ENCODE data around the gene TMPRSS4.

Gene TMPRSS4

DNA sequence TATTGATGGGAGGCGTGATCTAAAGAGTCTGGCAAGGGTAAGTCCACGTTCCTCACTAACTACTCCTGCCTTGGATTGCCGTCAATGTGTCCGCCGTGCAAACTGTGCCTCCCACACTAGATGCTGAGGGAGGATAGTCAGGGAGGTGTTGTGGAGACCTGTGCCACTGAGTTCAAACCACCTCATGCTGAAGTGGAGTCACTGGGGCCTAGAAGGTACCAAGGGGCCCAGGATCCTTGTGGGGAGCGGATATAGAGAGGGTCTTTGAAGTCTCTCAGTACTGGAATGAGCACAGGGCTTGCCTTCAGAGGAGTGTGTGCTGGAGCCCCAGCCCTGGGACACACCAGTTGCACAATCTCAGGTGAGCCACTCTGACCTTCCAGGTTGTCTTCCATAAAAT is 27.1 kb upstream of the TMPRSS4 start:
- ChIA-PET POLR2A (no interaction called here), CTCF (interaction anchor here (2.2 to 9.8 kb wide), 5 partner anchors 103 to 245 kb away, joined by 20 to 116 read pairs (median 78); no protein-coding TSS in a partner anchor)
- no peak for TF ChIP-seq CTCF (IDR thresholded peaks at IDR 0.05; ENCODE audit: control extremely low read depth, extremely low read depth, low read depth, missing control alignments)
- no peak for DNase-seq (ENCODE audit: extremely low spot score)

GRCh38 chr11:118050208-118050891 is 26.5 kb upstream of the TMPRSS4 start:
- POLR2A ChIA-PET: no interaction called here
- no peak for DNase-seq (ENCODE audit: extremely low spot score)
- CTCF ChIA-PET: interaction anchor here (5.2 to 9.8 kb wide), 4 partner anchors 105 to 245 kb away, joined by 78 to 116 read pairs (median 98); no protein-coding TSS in a partner anchor
- TF ChIP-seq CTCF (IDR thresholded peaks at IDR 0.05; ENCODE audit: control extremely low read depth, extremely low read depth, low read depth, missing control alignments): no peak

GRCh38 chr11:118051136-118051610 is 25.7 kb upstream of the TMPRSS4 start:
- no peak for TF ChIP-seq CTCF (IDR thresholded peaks at IDR 0.05; ENCODE audit: control extremely low read depth, extremely low read depth, low read depth, missing control alignments)
- ChIA-PET POLR2A (interaction anchor here (0.6 kb wide), 1 partner anchor 890 kb away, joined by 6 read pairs; no protein-coding TSS in a partner anchor), CTCF (interaction anchor here (0.7 to 9.8 kb wide), 7 partner anchors 45 to 262 kb away, joined by 3 to 116 read pairs (median 78); no protein-coding TSS in a partner anchor)
- no peak for DNase-seq (ENCODE audit: extremely low spot score)

DNA sequence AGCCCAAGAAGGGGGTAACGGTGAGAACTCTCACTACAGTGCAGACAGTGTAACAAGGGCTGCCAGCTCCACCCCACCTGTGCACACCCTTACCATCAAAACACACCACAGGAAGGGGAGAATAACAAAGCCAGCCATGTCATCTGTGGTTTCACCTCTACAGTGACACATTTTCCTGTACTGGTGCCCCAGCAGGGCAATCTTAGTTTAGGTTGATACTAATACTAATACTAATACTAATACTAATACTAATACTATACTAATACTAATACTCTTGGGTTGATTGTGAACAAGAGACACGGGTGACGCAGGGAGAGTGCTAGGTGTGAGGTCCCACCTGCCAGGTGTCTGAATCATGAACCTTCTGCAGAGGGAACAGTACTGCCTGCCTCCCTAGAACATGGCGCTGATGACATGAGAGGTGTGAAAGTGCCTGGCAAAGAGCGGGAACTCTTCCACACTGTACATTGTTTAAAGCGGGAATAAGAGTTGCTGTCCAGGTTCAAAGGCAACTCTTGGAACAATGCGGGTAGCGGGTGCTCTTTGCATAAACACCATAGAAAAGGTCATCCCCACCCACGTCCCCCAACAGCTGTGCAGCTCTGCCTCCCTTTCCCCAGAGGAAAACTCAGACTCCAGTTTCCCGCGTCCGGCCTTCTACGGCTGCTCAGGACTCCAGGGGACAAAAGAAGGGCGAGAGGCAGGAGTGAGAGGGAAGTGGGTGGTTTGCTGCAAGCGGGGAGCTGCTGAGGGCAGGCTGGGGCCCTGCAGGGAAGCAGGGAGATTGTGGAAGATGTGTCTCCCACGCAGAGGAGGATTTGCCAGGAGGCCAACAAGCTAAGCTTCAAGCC is 25.0 kb upstream of the TMPRSS4 start:
- no peak for DNase-seq (ENCODE audit: extremely low spot score)
- no peak for TF ChIP-seq CTCF (IDR thresholded peaks at IDR 0.05; ENCODE audit: control extremely low read depth, extremely low read depth, low read depth, missing control alignments)
- CTCF ChIA-PET: interaction anchor here (0.7 to 9.8 kb wide), 19 partner anchors 15 to 625 kb away, joined by 3 to 116 read pairs (median 16); partner anchors contain the start of gene FXYD2
- POLR2A ChIA-PET: interaction anchor here (0.6 kb wide), 1 partner anchor 891 kb away, joined by 6 read pairs; no protein-coding TSS in a partner anchor

DNA sequence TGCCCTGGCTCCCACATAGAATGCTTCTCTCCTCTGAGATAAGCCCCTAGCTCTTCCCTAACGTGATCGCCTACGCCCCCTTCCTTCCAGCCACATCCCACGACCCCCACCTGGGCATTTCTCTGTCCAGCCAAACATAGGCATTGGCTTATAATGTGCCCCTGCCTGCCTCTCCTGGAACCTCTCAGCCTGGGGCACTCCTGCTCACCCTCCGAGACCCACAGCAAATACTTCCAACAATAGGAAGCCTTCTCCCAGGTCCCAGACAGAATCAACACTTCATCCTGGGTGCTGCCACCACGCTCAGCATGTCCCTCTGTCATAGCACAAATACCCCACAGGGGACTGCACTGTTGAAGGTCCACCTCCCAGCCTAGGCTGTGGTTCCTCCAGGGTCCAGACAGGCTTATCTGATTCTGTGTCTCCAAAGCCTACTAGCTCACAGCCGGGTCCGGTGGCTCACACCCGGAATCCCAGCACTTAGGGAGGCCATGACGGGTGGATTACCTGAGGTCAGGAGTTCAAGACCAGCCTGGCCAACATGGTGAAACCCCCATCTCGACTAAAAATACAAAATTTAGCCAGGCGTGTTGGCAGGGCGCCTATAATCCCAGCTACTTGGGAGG is 24.2 kb upstream of the TMPRSS4 start:
- DNase-seq (ENCODE audit: extremely low spot score): no peak
- ChIA-PET POLR2A (no interaction called here), CTCF (interaction anchor here (0.6 to 9.8 kb wide), 61 partner anchors 8 to 626 kb away, joined by 3 to 116 read pairs (median 5); partner anchors contain the start of genes FXYD2 and IL10RA)
- no peak for TF ChIP-seq CTCF (IDR thresholded peaks at IDR 0.05; ENCODE audit: control extremely low read depth, extremely low read depth, low read depth, missing control alignments)
